Stimulated activated CD4-positive, alpha-beta T cell treated with anti-CD3 and anti-CD28 coated beads, Interleukin-15, amount 100 ng/mL, for 24 hours (primary cell): ENCODE results near the gene ULK4.
A peak's percentile ranks its signal among the peaks of the same experiment; 100 is the strongest.
"Not testable (repeated sequence)": the region's sequence is repeated elsewhere in the genome, so short reads cannot be mapped to it uniquely, and the experiment has no call there.

Experiments
- DNase-seq: peaks from one replicate; pipeline ENCODE4 v3.0.0-alpha.2; 2020

Gene ULK4

GRCh38 chr3:41961751-41962679, at the start of gene ULK4:
Gene ULK4 (minus strand): TSS chr3:41962103. CDS start chr3:41954759, 7,344 bp downstream.
- peak; percentile 95 for DNase-seq

- DNase-seq = no peak
Measured at GRCh38 chr3:42010530-42010929, 48.6 kb upstream of the ULK4 start.

- DNase-seq = no peak
Measured at GRCh38 chr3:42009456-42009855, 47.6 kb upstream of the ULK4 start.

GRCh38 chr3:42007785-42008184, 45.9 kb upstream of the ULK4 start:
- no peak for DNase-seq

GRCh38 chr3:42005401-42005800, 43.5 kb upstream of the ULK4 start:
- no peak for DNase-seq

GRCh38 chr3:42002790-42003189, 40.9 kb upstream of the ULK4 start:
- no peak for DNase-seq

- DNase-seq = no peak
Measured at GRCh38 chr3:42001777-42002176, 39.9 kb upstream of the ULK4 start.

- no peak for DNase-seq
Measured at GRCh38 chr3:41999909-42000308, 38.0 kb upstream of the ULK4 start.

- no peak for DNase-seq
Measured at GRCh38 chr3:41997702-41998550, 36.0 kb upstream of the ULK4 start.

GRCh38 chr3:41991437-41991836, 29.5 kb upstream of the ULK4 start:
- DNase-seq = no peak

- DNase-seq = no peak
Measured at GRCh38 chr3:41989518-41989917, 27.6 kb upstream of the ULK4 start.

GRCh38 chr3:41987627-41988026, 25.7 kb upstream of the ULK4 start:
- no peak for DNase-seq

GRCh38 chr3:41986561-41986960, 24.7 kb upstream of the ULK4 start:
- DNase-seq = no peak

GRCh38 chr3:41985018-41985417, 23.1 kb upstream of the ULK4 start:
- DNase-seq = no peak

- DNase-seq = not testable (repeated sequence)
Measured at GRCh38 chr3:41983091-41983490, 21.2 kb upstream of the ULK4 start.

GRCh38 chr3:41977401-41977800, 15.5 kb upstream of the ULK4 start:
- not testable (repeated sequence) for DNase-seq

GRCh38 chr3:41975416-41976103, 13.7 kb upstream of the ULK4 start:
- no peak for DNase-seq

- DNase-seq = no peak
Measured at GRCh38 chr3:41974223-41974622, 12.3 kb upstream of the ULK4 start.

GRCh38 chr3:41972802-41973201, 10.9 kb upstream of the ULK4 start:
- no peak for DNase-seq

- no peak for DNase-seq
Measured at GRCh38 chr3:41966206-41966605, 4.3 kb upstream of the ULK4 start.

- DNase-seq = no peak
Measured at GRCh38 chr3:41963823-41964222, 1.9 kb upstream of the ULK4 start.

- peak; percentile 60 for DNase-seq
Measured at GRCh38 chr3:41960826-41961750, 815 bp downstream of the ULK4 start.
